Measurements from ENCODE around the gene VASH2.
"Not testable (repeated sequence)": the region's sequence is repeated elsewhere in the genome, so short reads cannot be mapped to it uniquely, and the experiment has no call there.

Gene VASH2

GRCh38 chr1:212950243-212951125 is at the start of gene VASH2:
TSS of gene VASH2 (plus strand) at chr1:212950541. CDS start at chr1:212951543, 1,002 bp downstream.
- DNase-seq (ENCODE audit: low read depth in 2 of 2) = peak; percentile 36 to 45

GRCh38 chr1:212901290-212901689 is 49.1 kb upstream of the VASH2 start:
- DNase-seq (ENCODE audit: low read depth in 2 of 2) = no peak

GRCh38 chr1:212902054-212902453 is 48.3 kb upstream of the VASH2 start:
- no peak for DNase-seq (ENCODE audit: low read depth in 2 of 2)

GRCh38 chr1:212903664-212904063 is 46.7 kb upstream of the VASH2 start:
- DNase-seq (ENCODE audit: low read depth in 2 of 2) = no peak

GRCh38 chr1:212908071-212908470 is 42.3 kb upstream of the VASH2 start:
- DNase-seq (ENCODE audit: low read depth in 2 of 2) = not testable (repeated sequence)

- DNase-seq (ENCODE audit: low read depth in 2 of 2) = no peak
Measured at GRCh38 chr1:212908971-212909370, 41.4 kb upstream of the VASH2 start.

GRCh38 chr1:212909652-212910063 is 40.7 kb upstream of the VASH2 start:
- no peak for DNase-seq (ENCODE audit: low read depth in 2 of 2)

- not testable (repeated sequence) for DNase-seq (ENCODE audit: low read depth in 2 of 2)
Measured at GRCh38 chr1:212910213-212910612, 40.1 kb upstream of the VASH2 start.

- DNase-seq (ENCODE audit: low read depth in 2 of 2) = not testable (repeated sequence)
Measured at GRCh38 chr1:212913638-212914037, 36.7 kb upstream of the VASH2 start.

GRCh38 chr1:212914110-212914509 is 36.2 kb upstream of the VASH2 start:
- not testable (repeated sequence) for DNase-seq (ENCODE audit: low read depth in 2 of 2)

GRCh38 chr1:212914789-212915188 is 35.6 kb upstream of the VASH2 start:
- DNase-seq (ENCODE audit: low read depth in 2 of 2) = no peak

- DNase-seq (ENCODE audit: low read depth in 2 of 2) = peak in 1 of 2 experiments; percentile 9
Measured at GRCh38 chr1:212915245-212916091, 34.9 kb upstream of the VASH2 start.

- no peak for DNase-seq (ENCODE audit: low read depth in 2 of 2)
Measured at GRCh38 chr1:212916481-212917133, 33.7 kb upstream of the VASH2 start.

GRCh38 chr1:212917134-212917485 is 33.2 kb upstream of the VASH2 start:
- no peak for DNase-seq (ENCODE audit: low read depth in 2 of 2)

GRCh38 chr1:212917858-212918257 is 32.5 kb upstream of the VASH2 start:
- no peak for DNase-seq (ENCODE audit: low read depth in 2 of 2)

- no peak for DNase-seq (ENCODE audit: low read depth in 2 of 2)
Measured at GRCh38 chr1:212918824-212919223, 31.5 kb upstream of the VASH2 start.

- DNase-seq (ENCODE audit: low read depth in 2 of 2) = no peak
Measured at GRCh38 chr1:212920246-212920645, 30.1 kb upstream of the VASH2 start.

- no peak for DNase-seq (ENCODE audit: low read depth in 2 of 2)
Measured at GRCh38 chr1:212920896-212921295, 29.4 kb upstream of the VASH2 start.

- DNase-seq (ENCODE audit: low read depth in 2 of 2) = no peak
Measured at GRCh38 chr1:212922016-212922415, 28.3 kb upstream of the VASH2 start.

GRCh38 chr1:212926372-212926771 is 24.0 kb upstream of the VASH2 start:
- DNase-seq (ENCODE audit: low read depth in 2 of 2) = no peak

GRCh38 chr1:212928323-212929291 is 21.7 kb upstream of the VASH2 start:
- no peak for DNase-seq (ENCODE audit: low read depth in 2 of 2)
